Loucy (cell line): ENCODE results near the gene N4BP2L2.
A peak's percentile ranks its signal among the peaks of the same experiment; 100 is the strongest.

Experiments used
- H2AFZ ChIP-seq: fragments of 200-600 bp; sonication (generic); 2 replicates; pipeline ENCODE4 v1.6.0; 2016; ENCODE audit warnings: antibody characterized with exemption, mild to moderate bottlenecking, low read length, moderate library complexity
- H3F3A ChIP-seq: fragments of 200-600 bp; 2 replicates; pipeline ENCODE4 v1.6.0; 2016; ENCODE audit warnings: antibody characterized with exemption, low read depth, mild to moderate bottlenecking
- H3K27me3 ChIP-seq: fragments of 200-600 bp; sonication (generic); 2 replicates; pipeline ENCODE4 v1.6.1; 2014; ENCODE audit warnings: low read length, mild to moderate bottlenecking; ENCODE audit not compliant: insufficient read depth, poor library complexity, severe bottlenecking
- H3K36me3 ChIP-seq: fragments of 200-600 bp; sonication (generic); 2 replicates; pipeline ENCODE4 v1.6.1; 2016; ENCODE audit warnings: low read length; ENCODE audit not compliant: insufficient read depth
- H3K4me1 ChIP-seq: fragments of 200-600 bp; sonication (generic); 2 replicates; pipeline ENCODE4 v1.5.1; 2014; ENCODE audit warnings: low read length, mild to moderate bottlenecking; ENCODE audit not compliant: insufficient read depth, poor library complexity, severe bottlenecking
- H3K4me2 ChIP-seq: fragments of 200-600 bp; sonication (generic); 2 replicates; pipeline ENCODE4 v1.6.0; 2014; ENCODE audit warnings: antibody characterized with exemption, low read length, low read depth, mild to moderate bottlenecking; ENCODE audit not compliant: poor library complexity, severe bottlenecking
- H3K4me3 ChIP-seq: fragments of 200-600 bp; sonication (generic); 2 replicates; pipeline ENCODE4 v1.5.1; 2014; ENCODE audit warnings: low read length, mild to moderate bottlenecking, mixed read lengths; ENCODE audit not compliant: poor library complexity, severe bottlenecking
- H3K79me2 ChIP-seq: fragments of 200-600 bp; sonication (generic); 2 replicates; pipeline ENCODE4 v1.6.1; 2014; ENCODE audit warnings: low read length; ENCODE audit not compliant: insufficient read depth
- H3K9ac ChIP-seq: fragments of 200-600 bp; sonication (generic); 2 replicates; pipeline ENCODE4 v1.6.0; 2014; ENCODE audit warnings: mild to moderate bottlenecking, low read depth, low read length, moderate library complexity; ENCODE audit not compliant: poor library complexity, severe bottlenecking
- H3K9me2 ChIP-seq: fragments of 200-600 bp; sonication (generic); replicated peaks from 2 replicates; pipeline ENCODE4 v1.6.1; 2016; ENCODE audit warnings: low read depth, low read length, mixed read lengths
- H3K9me3 ChIP-seq: fragments of 200-600 bp; sonication (generic); 2 replicates; pipeline ENCODE4 v1.6.1; 2014; ENCODE audit warnings: mild to moderate bottlenecking, antibody characterized with exemption, low read length, low read depth; ENCODE audit not compliant: insufficient read depth
- H4K20me1 ChIP-seq: fragments of 200-600 bp; sonication (generic); 2 replicates; pipeline ENCODE4 v1.6.0; 2014; ENCODE audit warnings: antibody characterized with exemption, low read length, mild to moderate bottlenecking; ENCODE audit not compliant: insufficient read depth, poor library complexity, severe bottlenecking
- EZH2phosphoT487 ChIP-seq: fragments of 200-600 bp; IDR thresholded peaks from 2 replicates; pipeline ENCODE4 v1.6.1; 2018; ENCODE audit warnings: antibody characterized with exemption, mild to moderate bottlenecking, moderate library complexity, borderline replicate concordance
- TF ChIP-seq, protein P1 (sequence below): fragments of 200-600 bp; sonication (generic); conservative IDR thresholded peaks from 2 replicates; pipeline ENCODE4 v1.5.1; 2014; ENCODE audit warnings: mild to moderate bottlenecking, antibody characterized with exemption, low read length

N4BP2L2 gene

DNA sequence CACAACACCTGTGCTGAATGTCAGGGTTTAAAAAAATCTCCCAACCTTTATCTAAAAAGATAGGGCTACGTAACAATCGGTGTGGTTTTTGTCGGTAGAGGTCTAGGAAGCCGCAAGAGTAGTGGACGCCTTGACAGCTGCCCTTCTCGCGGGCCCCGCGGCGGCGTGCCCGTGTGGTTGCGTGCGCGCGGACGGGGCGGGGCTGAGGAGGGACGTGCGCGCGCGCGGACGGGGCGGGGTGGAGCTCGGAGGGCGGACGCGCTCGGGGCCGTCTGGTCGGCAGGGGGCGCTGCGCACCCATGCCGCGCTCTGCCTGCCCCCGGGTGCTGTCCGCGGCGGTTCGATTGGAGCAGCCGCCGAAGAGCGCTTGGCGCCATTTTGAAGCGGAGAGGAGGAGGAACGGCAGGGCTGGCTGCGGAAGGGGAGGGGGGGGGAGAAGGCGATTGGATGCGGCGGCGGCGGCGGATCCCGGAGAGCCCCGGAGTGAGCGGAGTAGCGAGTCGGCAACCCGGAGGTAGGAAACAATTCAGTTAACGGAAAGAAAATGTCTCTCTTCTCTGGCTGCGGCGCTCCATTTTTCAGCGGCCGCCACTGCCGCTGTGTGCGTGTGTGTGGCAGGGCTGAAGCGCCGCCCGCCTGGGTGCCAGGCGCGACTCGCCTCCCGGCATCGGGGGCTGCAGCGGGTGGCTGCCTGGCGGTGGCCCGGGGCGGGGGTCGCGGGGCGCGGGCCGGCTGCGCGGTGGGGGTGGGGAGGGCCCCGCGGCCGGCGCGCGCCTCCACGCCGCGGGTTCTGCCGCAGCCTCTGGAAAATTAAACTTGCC, 47.7 kb upstream of the N4BP2L2 start, which contains the start of gene PDS5B:
Gene PDS5B, plus strand, starts transcription at position 373 of the 821 bp plus-strand sequence. CDS start 62,321 bp downstream, outside the sequence.
- peak within 1 kb of the TSS; percentile 87 for H3K4me2 ChIP-seq
- H3K9me2 ChIP-seq, result no peaks in the 10 kb centered on the region
- H3K9ac ChIP-seq, result peak within 1 kb of the TSS; percentile 80
- peaks cover 43% of the 10 kb centered on the region for H3K79me2 ChIP-seq
- no peaks in the 10 kb centered on the region for H3K36me3 ChIP-seq
- no peaks in the 10 kb centered on the region for H3K27me3 ChIP-seq
- H3K4me3 ChIP-seq, result peak within 1 kb of the TSS; percentile 82
- no peak for TF ChIP-seq EZH2phosphoT487
- TF ChIP-seq, protein P1, sequence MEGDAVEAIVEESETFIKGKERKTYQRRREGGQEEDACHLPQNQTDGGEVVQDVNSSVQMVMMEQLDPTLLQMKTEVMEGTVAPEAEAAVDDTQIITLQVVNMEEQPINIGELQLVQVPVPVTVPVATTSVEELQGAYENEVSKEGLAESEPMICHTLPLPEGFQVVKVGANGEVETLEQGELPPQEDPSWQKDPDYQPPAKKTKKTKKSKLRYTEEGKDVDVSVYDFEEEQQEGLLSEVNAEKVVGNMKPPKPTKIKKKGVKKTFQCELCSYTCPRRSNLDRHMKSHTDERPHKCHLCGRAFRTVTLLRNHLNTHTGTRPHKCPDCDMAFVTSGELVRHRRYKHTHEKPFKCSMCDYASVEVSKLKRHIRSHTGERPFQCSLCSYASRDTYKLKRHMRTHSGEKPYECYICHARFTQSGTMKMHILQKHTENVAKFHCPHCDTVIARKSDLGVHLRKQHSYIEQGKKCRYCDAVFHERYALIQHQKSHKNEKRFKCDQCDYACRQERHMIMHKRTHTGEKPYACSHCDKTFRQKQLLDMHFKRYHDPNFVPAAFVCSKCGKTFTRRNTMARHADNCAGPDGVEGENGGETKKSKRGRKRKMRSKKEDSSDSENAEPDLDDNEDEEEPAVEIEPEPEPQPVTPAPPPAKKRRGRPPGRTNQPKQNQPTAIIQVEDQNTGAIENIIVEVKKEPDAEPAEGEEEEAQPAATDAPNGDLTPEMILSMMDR, result peak; percentile 59
- H3K4me1 ChIP-seq, result peaks cover 37% of the 10 kb centered on the region
- no peaks in the 10 kb centered on the region for H3K9me3 ChIP-seq
- no peaks in the 10 kb centered on the region for H3F3A ChIP-seq
- peaks cover 38% of the 10 kb centered on the region for H4K20me1 ChIP-seq
- peak within 1 kb of the TSS; percentile 94 for H2AFZ ChIP-seq

DNA sequence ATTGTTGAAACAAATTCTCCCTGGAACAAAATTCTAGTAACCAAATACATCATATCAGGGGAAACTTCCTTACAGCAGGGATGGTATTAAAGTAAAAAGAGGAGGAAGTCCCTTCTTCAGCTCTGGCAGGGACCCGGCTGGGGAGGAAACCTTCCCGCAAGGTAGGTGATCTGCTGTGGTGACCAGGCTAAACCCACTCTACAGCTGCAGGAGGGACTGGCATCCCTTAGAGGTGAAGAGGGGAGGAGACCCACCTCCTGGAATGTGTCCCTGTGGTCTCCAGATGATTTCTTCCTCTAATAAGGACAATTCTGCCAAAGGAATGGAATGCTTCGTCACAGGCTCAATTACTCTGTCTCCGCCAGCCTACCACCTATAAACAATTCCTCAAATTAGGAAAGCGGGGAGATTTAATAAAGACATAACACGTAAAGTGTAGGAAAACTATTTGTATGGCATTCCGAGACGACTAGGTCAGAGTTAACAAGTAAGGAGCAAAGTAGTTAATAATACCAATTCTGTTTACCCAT, 47.0 kb upstream of the N4BP2L2 start:
- TF ChIP-seq, protein P1, result no peak
- TF ChIP-seq EZH2phosphoT487, result no peak
- Histone ChIP-seq H3K4me3 (peak overlapping the region; percentile 78), H3K4me2 (peak overlapping the region; percentile 87), H3K36me3 (no peaks in the 10 kb centered on the region), H3F3A (no peaks in the 10 kb centered on the region), H2AFZ (peak overlapping the region; percentile 94), H3K27me3 (no peaks in the 10 kb centered on the region), H3K9ac (peak overlapping the region; percentile 63), H3K9me3 (no peaks in the 10 kb centered on the region), H4K20me1 (peaks cover 34% of the 10 kb centered on the region), H3K4me1 (peaks cover 35% of the 10 kb centered on the region), H3K9me2 (no peaks in the 10 kb centered on the region), H3K79me2 (peaks cover 36% of the 10 kb centered on the region)

DNA sequence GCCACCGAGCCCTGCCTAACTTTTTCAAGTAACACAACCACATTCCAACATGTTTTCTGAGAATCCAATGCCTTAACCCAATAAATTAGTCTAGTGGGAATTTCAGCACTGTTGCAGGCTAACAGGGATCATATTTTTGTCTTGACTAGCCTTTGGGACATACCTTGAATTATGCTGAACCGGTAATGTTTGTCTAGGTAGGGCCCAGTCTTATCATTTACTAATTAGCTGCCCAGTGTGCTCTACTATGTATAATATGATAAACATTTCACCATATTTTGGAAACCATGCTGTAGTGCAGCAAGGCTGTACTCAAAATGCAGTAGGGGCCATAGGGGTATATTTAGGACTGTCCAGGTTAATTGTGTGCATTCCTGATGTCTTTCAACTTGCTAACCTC, 44.4 kb upstream of the N4BP2L2 start:
- Histone ChIP-seq H3K4me1 (peaks cover 10% of the 10 kb centered on the region), H3K9ac (no peak overlapping the region), H4K20me1 (peaks cover 8% of the 10 kb centered on the region), H3K79me2 (peaks cover 10% of the 10 kb centered on the region), H3K27me3 (no peaks in the 10 kb centered on the region), H3K9me2 (no peaks in the 10 kb centered on the region), H3K9me3 (no peaks in the 10 kb centered on the region), H3K4me2 (no peak overlapping the region), H3K36me3 (no peaks in the 10 kb centered on the region), H2AFZ (no peak overlapping the region), H3F3A (no peaks in the 10 kb centered on the region), H3K4me3 (no peak overlapping the region)
- TF ChIP-seq, protein P1, result no peak
- TF ChIP-seq EZH2phosphoT487, result no peak
